Cerebellar cortex (tissue), 1 donor: ENCODE results near the gene SIRPB2.

Experiments
- DNase-seq: peaks from one replicate; pipeline ENCODE4 v3.0.0-alpha.2; 2015; ENCODE audit warnings: low spot score

The SIRPB2 gene

GRCh38 chr20:1441133-1441532, 50.1 kb downstream of the SIRPB2 start:
- DNase-seq: no peak

GRCh38 chr20:1440024-1440423, 51.2 kb downstream of the SIRPB2 start:
- DNase-seq: no peak

GRCh38 chr20:1438361-1438760, 52.9 kb downstream of the SIRPB2 start:
- DNase-seq: no peak

- peak; percentile 79 for DNase-seq
These were observed 53.9 kb downstream of the SIRPB2 start for GRCh38 chr20:1437235-1437904.

GRCh38 chr20:1436263-1436662, 55.0 kb downstream of the SIRPB2 start:
- no peak for DNase-seq

- DNase-seq: no peak
These were observed 55.9 kb downstream of the SIRPB2 start for GRCh38 chr20:1435337-1435699.

GRCh38 chr20:1434571-1435336, 56.5 kb downstream of the SIRPB2 start:
- DNase-seq: no peak

GRCh38 chr20:1431158-1431557, 60.1 kb downstream of the SIRPB2 start:
- DNase-seq: no peak

- no peak for DNase-seq
These were observed 61.2 kb downstream of the SIRPB2 start for GRCh38 chr20:1430004-1430451.

GRCh38 chr20:1429143-1429728, 62.0 kb downstream of the SIRPB2 start:
- DNase-seq: no peak

- DNase-seq: no peak
These were observed 63.7 kb downstream of the SIRPB2 start for GRCh38 chr20:1427457-1428054.

- no peak for DNase-seq
These were observed 64.9 kb downstream of the SIRPB2 start for GRCh38 chr20:1426231-1426849.
